ENCODE results near the gene EMSY.
"Not testable (repeated sequence)": the region's sequence is repeated elsewhere in the genome, so short reads cannot be mapped to it uniquely, and the experiment has no call there.

The EMSY gene

GRCh38 chr11:76592961-76593360 is 148.1 kb downstream of the EMSY start:
- no peak for TF ChIP-seq CTCF (conservative IDR thresholded peaks at IDR 0.05; ENCODE audit: low read length)
- H3K4me3 ChIP-seq (ENCODE audit: low read length), result no peak overlapping the region
- DNase-seq (ENCODE audit: low read depth), result no peak

GRCh38 chr11:76595091-76595490 is 150.3 kb downstream of the EMSY start:
- H3K4me3 ChIP-seq (ENCODE audit: low read length); DNase-seq (ENCODE audit: low read depth): not testable (repeated sequence)

- TF ChIP-seq CTCF (conservative IDR thresholded peaks at IDR 0.05; ENCODE audit: low read length), result no peak
- no peak overlapping the region for H3K4me3 ChIP-seq (ENCODE audit: low read length)
- no peak for DNase-seq (ENCODE audit: low read depth)
These were observed 151.8 kb downstream of the EMSY start for GRCh38 chr11:76596652-76597051.

DNA sequence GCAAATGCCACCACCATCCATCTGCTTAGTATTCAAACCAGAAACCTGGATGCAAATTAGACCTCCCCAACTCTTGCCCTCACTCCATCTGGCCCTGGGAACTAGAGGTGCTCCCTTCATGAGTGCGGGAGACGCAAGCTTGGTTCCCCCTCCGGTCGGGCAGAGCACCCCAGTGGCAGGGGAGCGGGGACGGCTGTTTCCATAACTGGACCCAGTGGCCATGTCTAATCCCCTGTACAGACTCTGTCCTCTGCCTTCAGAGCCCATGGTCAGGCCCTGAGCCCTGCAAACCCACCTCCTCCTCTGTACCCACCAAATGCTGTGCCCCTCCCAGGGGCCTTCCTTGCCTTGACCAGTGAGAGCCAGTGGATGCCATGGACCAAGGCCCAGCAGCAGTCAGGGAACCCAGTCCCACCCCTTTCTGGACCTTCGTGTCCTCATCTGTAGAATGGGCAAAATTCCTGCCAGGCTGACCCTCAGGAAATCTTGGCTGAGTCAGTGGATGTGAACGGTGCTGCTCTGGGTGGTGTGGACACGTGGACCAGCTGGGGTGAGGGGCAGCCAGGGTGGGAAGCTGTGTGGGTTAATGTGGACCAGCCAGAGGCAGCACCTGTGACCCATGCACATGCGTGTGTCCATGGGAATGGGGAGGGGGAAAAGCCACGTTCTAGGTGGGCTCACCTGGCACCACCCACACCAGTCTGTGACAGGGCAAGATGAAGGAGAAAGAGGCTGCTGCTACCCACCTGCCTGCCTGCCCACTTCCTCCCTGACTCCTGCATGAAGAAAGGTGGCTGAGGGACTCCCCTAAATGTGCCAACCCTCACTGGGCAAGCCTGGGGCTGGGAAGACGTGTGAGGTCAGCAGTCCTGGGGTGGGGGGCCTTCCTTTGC is 153.0 kb downstream of the EMSY start:
- DNase-seq (ENCODE audit: low read depth), result no peak
- H3K4me3 ChIP-seq (ENCODE audit: low read length), result no peak overlapping the region
- TF ChIP-seq CTCF (conservative IDR thresholded peaks at IDR 0.05; ENCODE audit: low read length), result no peak

DNA sequence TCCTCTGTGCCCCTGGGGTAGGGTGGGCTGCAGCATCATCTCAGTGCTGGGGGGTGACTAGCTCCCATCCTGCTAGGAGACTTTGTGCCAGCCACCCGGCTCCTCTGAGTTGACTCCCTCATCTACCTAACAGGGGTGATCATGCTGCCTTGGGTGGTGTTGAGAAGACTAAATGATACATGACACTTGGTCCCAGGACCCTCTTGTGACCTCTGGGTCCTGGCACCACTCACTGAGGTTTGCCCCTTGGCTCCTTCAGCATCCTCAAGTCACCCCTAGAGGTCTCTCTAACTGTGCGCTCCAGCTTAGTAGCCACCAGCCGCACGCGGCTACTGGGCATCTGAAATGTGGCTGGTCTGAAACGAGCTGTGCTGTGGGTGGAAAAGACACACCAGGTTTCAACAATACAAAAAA is 153.6 kb downstream of the EMSY start:
- DNase-seq (ENCODE audit: low read depth), result peak; percentile 55
- TF ChIP-seq CTCF (conservative IDR thresholded peaks at IDR 0.05; ENCODE audit: low read length), result peak; percentile 73
- H3K4me3 ChIP-seq (ENCODE audit: low read length), result no peak overlapping the region

- DNase-seq (ENCODE audit: low read depth), result no peak
These were observed 154.5 kb downstream of the EMSY start for GRCh38 chr11:76599041-76600013.

More at GRCh38 chr11:76599041-76600013, 154.5 kb downstream of the EMSY start:
- no peak for TF ChIP-seq CTCF (conservative IDR thresholded peaks at IDR 0.05; ENCODE audit: low read length)
- no peak overlapping the region for H3K4me3 ChIP-seq (ENCODE audit: low read length)

Data from AG10803 (cell line).